SK-N-SH (cell line): Measurements from ENCODE around the gene NR2E3.

ENCODE experiments used
- JUND ChIP-seq: IDR thresholded peaks from 2 replicates; pipeline ENCODE4 v1.4.0; 2012
- POLR2AphosphoS5 ChIP-seq: IDR thresholded peaks from 2 replicates; pipeline ENCODE4 v1.6.1; 2012; ENCODE audit warnings: low read depth, low read length
- TAF1 ChIP-seq: IDR thresholded peaks from 2 replicates; pipeline ENCODE4 v1.6.1; 2012; ENCODE audit warnings: low read depth, mild to moderate bottlenecking, low read length, moderate library complexity, borderline replicate concordance
- TF ChIP-seq, protein P1 (sequence below): IDR thresholded peaks from 2 replicates; pipeline ENCODE4 v1.4.0; 2012; ENCODE audit warnings: low read depth, borderline replicate concordance
- TF ChIP-seq, protein P2 (sequence below): fragments of 200-600 bp; sonication (generic); IDR thresholded peaks from 2 replicates; pipeline ENCODE4 v1.6.1; 2017; ENCODE audit warnings: antibody characterized with exemption, mild to moderate bottlenecking, moderate library complexity
- TF ChIP-seq, protein P3 (sequence below): IDR thresholded peaks from 2 replicates; pipeline ENCODE4 v1.4.0; 2012; ENCODE audit warnings: low read depth
- TF ChIP-seq, protein P4 (sequence below): fragments of 150-350 bp; IDR thresholded peaks from 2 replicates; pipeline ENCODE4 v1.6.1; 2017; ENCODE audit warnings: antibody characterized with exemption, low read length, low read depth, borderline replicate concordance

DNA sequence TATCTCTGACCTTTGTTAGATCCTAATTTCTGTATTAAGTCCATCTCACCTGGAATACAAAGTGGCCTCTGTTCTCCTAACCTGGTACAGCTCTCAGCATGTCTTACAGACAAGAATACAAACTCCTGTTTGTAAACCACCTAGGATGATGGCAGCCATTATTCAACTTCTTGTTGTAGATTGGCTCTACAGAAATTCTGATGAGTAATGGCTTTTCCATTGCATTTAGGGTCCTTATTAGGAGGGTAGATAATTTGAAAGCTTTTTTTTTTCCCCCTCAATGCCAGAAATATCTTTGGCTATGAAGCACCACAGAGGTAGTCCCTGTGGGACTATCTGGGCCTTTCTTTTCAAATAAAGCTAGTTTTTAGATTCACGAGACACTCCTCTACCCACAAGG, 9.8 kb downstream of the NR2E3 start:
- TF ChIP-seq TAF1 (no peak), POLR2AphosphoS5 (no peak), JUND (no peak)
- TF ChIP-seq, protein P1, sequence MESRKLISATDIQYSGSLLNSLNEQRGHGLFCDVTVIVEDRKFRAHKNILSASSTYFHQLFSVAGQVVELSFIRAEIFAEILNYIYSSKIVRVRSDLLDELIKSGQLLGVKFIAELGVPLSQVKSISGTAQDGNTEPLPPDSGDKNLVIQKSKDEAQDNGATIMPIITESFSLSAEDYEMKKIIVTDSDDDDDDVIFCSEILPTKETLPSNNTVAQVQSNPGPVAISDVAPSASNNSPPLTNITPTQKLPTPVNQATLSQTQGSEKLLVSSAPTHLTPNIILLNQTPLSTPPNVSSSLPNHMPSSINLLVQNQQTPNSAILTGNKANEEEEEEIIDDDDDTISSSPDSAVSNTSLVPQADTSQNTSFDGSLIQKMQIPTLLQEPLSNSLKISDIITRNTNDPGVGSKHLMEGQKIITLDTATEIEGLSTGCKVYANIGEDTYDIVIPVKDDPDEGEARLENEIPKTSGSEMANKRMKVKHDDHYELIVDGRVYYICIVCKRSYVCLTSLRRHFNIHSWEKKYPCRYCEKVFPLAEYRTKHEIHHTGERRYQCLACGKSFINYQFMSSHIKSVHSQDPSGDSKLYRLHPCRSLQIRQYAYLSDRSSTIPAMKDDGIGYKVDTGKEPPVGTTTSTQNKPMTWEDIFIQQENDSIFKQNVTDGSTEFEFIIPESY: no peak
- TF ChIP-seq, protein P2, sequence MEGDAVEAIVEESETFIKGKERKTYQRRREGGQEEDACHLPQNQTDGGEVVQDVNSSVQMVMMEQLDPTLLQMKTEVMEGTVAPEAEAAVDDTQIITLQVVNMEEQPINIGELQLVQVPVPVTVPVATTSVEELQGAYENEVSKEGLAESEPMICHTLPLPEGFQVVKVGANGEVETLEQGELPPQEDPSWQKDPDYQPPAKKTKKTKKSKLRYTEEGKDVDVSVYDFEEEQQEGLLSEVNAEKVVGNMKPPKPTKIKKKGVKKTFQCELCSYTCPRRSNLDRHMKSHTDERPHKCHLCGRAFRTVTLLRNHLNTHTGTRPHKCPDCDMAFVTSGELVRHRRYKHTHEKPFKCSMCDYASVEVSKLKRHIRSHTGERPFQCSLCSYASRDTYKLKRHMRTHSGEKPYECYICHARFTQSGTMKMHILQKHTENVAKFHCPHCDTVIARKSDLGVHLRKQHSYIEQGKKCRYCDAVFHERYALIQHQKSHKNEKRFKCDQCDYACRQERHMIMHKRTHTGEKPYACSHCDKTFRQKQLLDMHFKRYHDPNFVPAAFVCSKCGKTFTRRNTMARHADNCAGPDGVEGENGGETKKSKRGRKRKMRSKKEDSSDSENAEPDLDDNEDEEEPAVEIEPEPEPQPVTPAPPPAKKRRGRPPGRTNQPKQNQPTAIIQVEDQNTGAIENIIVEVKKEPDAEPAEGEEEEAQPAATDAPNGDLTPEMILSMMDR: no peak
- TF ChIP-seq, protein P3, sequence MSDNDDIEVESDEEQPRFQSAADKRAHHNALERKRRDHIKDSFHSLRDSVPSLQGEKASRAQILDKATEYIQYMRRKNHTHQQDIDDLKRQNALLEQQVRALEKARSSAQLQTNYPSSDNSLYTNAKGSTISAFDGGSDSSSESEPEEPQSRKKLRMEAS: no peak
- TF ChIP-seq, protein P4, sequence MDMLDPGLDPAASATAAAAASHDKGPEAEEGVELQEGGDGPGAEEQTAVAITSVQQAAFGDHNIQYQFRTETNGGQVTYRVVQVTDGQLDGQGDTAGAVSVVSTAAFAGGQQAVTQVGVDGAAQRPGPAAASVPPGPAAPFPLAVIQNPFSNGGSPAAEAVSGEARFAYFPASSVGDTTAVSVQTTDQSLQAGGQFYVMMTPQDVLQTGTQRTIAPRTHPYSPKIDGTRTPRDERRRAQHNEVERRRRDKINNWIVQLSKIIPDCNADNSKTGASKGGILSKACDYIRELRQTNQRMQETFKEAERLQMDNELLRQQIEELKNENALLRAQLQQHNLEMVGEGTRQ: no peak
